Cardiac muscle cell (in vitro differentiated cells and primary cell): ENCODE measurements around the gene CYTH1. TPM values are rescaled to one million over a fixed set of nuclear protein-coding genes. Genes with fewer than 3 reads are reported as not detected.

Source experiments
- DNase-seq, 2 donors: peaks; one replicate each; pipeline versions ENCODE4 v3.0.0 to v3.0.0-alpha.2; 2010 to 2017; ENCODE audit warnings: low read depth in 1 of 2, low spot score in 1 of 2
- H3K27ac ChIP-seq: fragments of 200-600 bp; sonication (generic); 2 replicates; pipeline ENCODE4 v1.5.1; 2016
- H3K27me3 ChIP-seq: fragments of 200-600 bp; sonication (generic); 2 replicates; pipeline ENCODE4 v1.6.0; 2016; ENCODE audit warnings: control low read depth
- H3K36me3 ChIP-seq: fragments of 200-600 bp; sonication (generic); 2 replicates; pipeline ENCODE4 v1.5.1; 2016; ENCODE audit warnings: control low read depth
- H3K4me1 ChIP-seq: fragments of 200-600 bp; sonication (generic); 2 replicates; pipeline ENCODE4 v1.8.1; 2017; ENCODE audit warnings: low read depth, mild to moderate bottlenecking, mixed run types
- H3K4me3 ChIP-seq: fragments of 200-600 bp; sonication (generic); 2 replicates; pipeline ENCODE4 v1.5.1; 2016; ENCODE audit warnings: mild to moderate bottlenecking
- H3K9me3 ChIP-seq: fragments of 200-600 bp; sonication (generic); 2 replicates; pipeline ENCODE4 v1.5.1; 2017; ENCODE audit warnings: low read depth, mild to moderate bottlenecking, control low read depth
- CTCF ChIP-seq: IDR thresholded peaks from 2 replicates; pipeline ENCODE4 v1.5.1; 2012; ENCODE audit warnings: low read depth, mild to moderate bottlenecking, low read length
- polyA plus RNA-seq: library from polyadenylated mRNA; unstranded; fragments of >200 nt; fragmentation: Nextera tagmentation; extraction: Ambion mirVana; gene quantifications from 2 replicates; pipeline ENCODE4 v1.2.1, GENCODE V29; 2016
- total RNA-seq: library from RNA; depleted of rRNA; stranded (reverse); fragments of >200 nt; gene quantifications from 2 replicates; pipeline ENCODE4 v1.2.3, GENCODE V29; 2016

Gene CYTH1
- total and polyA plus RNA-seq, 2 experiments from 2014 or later: 21.9 to 39.6 TPM

DNA sequence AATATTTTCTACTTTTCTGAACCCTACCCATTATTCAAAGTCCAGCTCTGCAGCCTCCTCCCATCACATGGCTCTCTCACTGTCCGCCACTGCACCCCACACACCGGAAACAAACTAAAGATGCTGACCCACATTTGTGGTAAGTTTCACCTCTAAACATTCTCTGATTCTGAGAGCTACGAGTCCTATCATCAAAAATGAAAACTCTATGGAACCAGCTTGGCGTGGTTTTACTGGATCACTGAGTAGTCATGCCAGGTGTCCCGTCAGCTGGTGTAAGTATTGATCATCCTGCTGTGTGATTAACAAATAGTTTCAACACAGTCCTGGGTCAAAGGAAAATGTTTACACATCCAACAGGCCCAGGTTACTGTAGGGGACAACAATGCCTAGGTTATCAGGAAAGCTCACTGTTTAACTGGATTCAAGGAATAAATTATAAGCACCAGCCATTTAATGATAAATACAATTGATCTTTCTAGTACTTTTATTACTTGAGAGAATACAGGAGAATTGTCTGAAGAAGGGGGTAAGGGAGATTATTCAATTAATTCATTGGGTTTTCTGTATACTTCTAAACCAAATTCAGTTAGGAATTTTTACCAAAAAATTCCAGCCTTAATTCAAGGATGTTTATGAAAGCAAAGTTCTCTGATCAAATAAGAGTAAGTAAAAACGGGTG, 33.9 kb downstream of the CYTH1 start:
- TF ChIP-seq CTCF: no peak
- Histone ChIP-seq H3K9me3 (no peaks in the 10 kb centered on the region), H3K4me1 (peaks cover 3% of the 10 kb centered on the region), H3K36me3 (no peaks in the 10 kb centered on the region), H3K27me3 (no peaks in the 10 kb centered on the region), H3K4me3 (no peak overlapping the region), H3K27ac (no peak overlapping the region)
- DNase-seq: no peak

GRCh38 chr17:78747488-78747887, 34.6 kb downstream of the CYTH1 start:
- no peak for TF ChIP-seq CTCF
- DNase-seq: no peak
- Histone ChIP-seq H3K9me3 (no peaks in the 10 kb centered on the region), H3K27me3 (no peaks in the 10 kb centered on the region), H3K4me1 (peaks cover 3% of the 10 kb centered on the region), H3K27ac (no peak overlapping the region), H3K4me3 (no peak overlapping the region), H3K36me3 (no peaks in the 10 kb centered on the region)

DNA sequence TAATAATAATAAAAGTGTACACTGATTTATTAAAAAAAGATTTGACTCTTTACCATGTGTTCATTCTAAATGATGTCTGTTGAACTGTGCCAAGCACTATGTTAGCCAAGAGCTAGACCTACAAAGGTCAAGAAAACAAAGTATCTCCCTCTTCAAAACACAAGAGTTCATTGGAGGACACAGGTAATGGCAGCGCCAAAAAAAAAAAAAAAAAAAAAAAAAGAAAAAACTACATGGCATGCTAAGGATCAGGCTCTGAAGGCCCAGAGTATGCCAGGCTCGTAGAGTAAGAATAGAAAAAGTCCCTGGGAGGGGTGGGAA, 35.2 kb downstream of the CYTH1 start:
- TF ChIP-seq CTCF: no peak
- Histone ChIP-seq H3K36me3 (no peaks in the 10 kb centered on the region), H3K4me3 (no peak overlapping the region), H3K27me3 (no peaks in the 10 kb centered on the region), H3K27ac (no peak overlapping the region), H3K9me3 (no peaks in the 10 kb centered on the region), H3K4me1 (peaks cover 3% of the 10 kb centered on the region)
- no peak for DNase-seq

DNA sequence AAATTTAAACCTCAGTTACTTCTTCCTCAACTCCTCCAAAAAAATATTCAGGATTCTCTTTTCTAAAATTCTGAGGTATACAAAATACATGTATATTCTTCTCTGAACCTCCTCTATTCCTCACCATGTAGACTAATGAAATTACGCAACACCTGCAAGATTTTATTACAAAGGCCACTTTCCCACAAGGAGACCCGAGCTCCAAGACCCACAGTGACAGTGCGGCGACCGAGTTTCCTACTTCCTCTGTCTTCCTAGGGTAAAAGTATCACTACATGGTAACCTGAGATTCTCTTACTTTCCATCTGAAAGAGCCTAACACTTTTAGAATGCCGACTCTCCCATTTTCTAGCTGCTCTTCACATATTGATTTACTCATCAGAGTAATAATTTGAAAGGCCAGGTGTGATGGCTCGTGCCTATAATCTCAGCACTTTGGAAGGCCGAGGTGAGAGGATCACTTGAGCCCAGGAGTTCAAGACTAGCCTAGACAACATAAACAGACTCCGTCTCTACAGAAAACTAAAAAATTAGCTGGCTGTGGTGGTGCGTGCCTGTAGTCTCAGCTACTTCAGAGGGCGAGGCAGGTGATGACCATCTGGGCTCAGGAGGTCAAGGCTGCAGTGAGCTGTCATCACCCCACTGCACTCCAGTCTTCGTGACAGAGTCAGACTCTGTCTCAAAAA, 35.7 kb downstream of the CYTH1 start:
- Histone ChIP-seq H3K4me1 (peaks cover 3% of the 10 kb centered on the region), H3K36me3 (no peaks in the 10 kb centered on the region), H3K27ac (no peak overlapping the region), H3K27me3 (no peaks in the 10 kb centered on the region), H3K4me3 (no peak overlapping the region), H3K9me3 (no peaks in the 10 kb centered on the region)
- no peak for TF ChIP-seq CTCF
- no peak for DNase-seq

GRCh38 chr17:78745407-78746088, 36.5 kb downstream of the CYTH1 start:
- Histone ChIP-seq H3K27ac (no peak overlapping the region), H3K4me1 (peaks cover 3% of the 10 kb centered on the region), H3K9me3 (no peaks in the 10 kb centered on the region), H3K27me3 (no peaks in the 10 kb centered on the region), H3K36me3 (no peaks in the 10 kb centered on the region), H3K4me3 (no peak overlapping the region)
- TF ChIP-seq CTCF: peak; percentile 46
- DNase-seq: peak; percentile 53 to 63
